Heart left ventricle (tissue), 16 donors: ENCODE data around the gene TMEM119. TPM values are rescaled to one million over a fixed set of nuclear protein-coding genes. Genes with fewer than 3 reads are reported as not detected.

Experiments
- ATAC-seq, 4 donors: fragments of 200-7000 bp; cut with Tn5 transposase; one replicate each; pipeline ENCODE4 v1.9.1; 2020 to 2022; ENCODE audit warnings: moderate library complexity in 4 of 4, mild to moderate bottlenecking in 3 of 4, moderate number of reproducible peaks in 1 of 4
- DNase-seq, 5 donors: peaks; one replicate each; pipeline ENCODE4 v3.0.0-alpha.2; 2020
- H3K27ac ChIP-seq, 12 donors: fragments of 200-600 bp; sonication (generic) in 4 of 12; one replicate each; pipeline versions ENCODE4 v1.5.0 to v1.8.0; 2016 to 2022; ENCODE audit warnings: mild to moderate bottlenecking in 2 of 12
- H3K27me3 ChIP-seq, 9 donors: fragments of 200-600 bp; sonication (generic) in 2 of 9; one replicate each; pipeline versions ENCODE4 v1.5.1 to v1.8.0; 2016 to 2022; ENCODE audit warnings: mild to moderate bottlenecking in 3 of 9
- H3K36me3 ChIP-seq, 9 donors: fragments of 200-600 bp; sonication (generic) in 2 of 9; one replicate each; pipeline versions ENCODE4 v1.5.0 to v1.8.0; 2018 to 2022; ENCODE audit warnings: mild to moderate bottlenecking in 2 of 9
- H3K4me1 ChIP-seq, 12 donors: fragments of 200-600 bp; sonication (generic) in 4 of 12; one replicate each; pipeline versions ENCODE4 v1.5.0 to v1.8.0; 2016 to 2022; ENCODE audit warnings: mild to moderate bottlenecking in 3 of 12
- H3K4me3 ChIP-seq, 12 donors: fragments of 200-600 bp; sonication (generic) in 4 of 12; one replicate each; pipeline versions ENCODE4 v1.5.0 to v1.8.0; 2017 to 2022; ENCODE audit warnings: mild to moderate bottlenecking in 9 of 12, moderate library complexity in 4 of 12
- H3K9me3 ChIP-seq, 12 donors: fragments of 200-600 bp; sonication (generic) in 4 of 12; one replicate each; pipeline versions ENCODE4 v1.5.0 to v1.8.0; 2016 to 2022; ENCODE audit warnings: mild to moderate bottlenecking in 1 of 12
- CTCF ChIP-seq, 12 donors: fragments of 200-600 bp; sonication (generic) in 4 of 12; IDR thresholded peaks; one replicate each; pipeline versions ENCODE4 v1.5.0 to v1.8.0; 2018 to 2022; ENCODE audit warnings: antibody characterized with exemption in 12 of 12, mild to moderate bottlenecking in 5 of 12
- POLR2A ChIP-seq, 2 donors: fragments of 450-650 bp; IDR thresholded peaks; one replicate each; pipeline ENCODE4 v1.6.1; 2017; ENCODE audit warnings: antibody characterized with exemption in 2 of 2, mild to moderate bottlenecking in 2 of 2, moderate library complexity in 2 of 2
- WGBS, 4 donors: extraction: QIAGEN DNeasy Blood & Tissue Kit in 2 of 4; methylation state at CpG; one replicate each; pipeline versions ENCODE4 v1.1.5 to v1.1.7; 2013 to 2018; 5-methylcytosine and 5-hydroxymethylcytosine counted together
- intact Hi-C, 10 donors: fragments of 100-400 bp; cut with DNase I; formaldehyde crosslinking; loops; one replicate each; pipeline versions ENCODE4 v1.11.1 to v1.14.2; 2022
- polyA plus RNA-seq, 2 donors: library from polyadenylated mRNA; stranded (reverse); fragments of 200-250 nt; gene quantifications; one replicate each; pipeline ENCODE4 v1.2.3, GENCODE V29; 2013
- total RNA-seq, 9 donors: library from RNA; depleted of rRNA in 2 of 9; stranded (reverse); fragments of >200 nt in 2 of 9; fragmentation: NEBNext Ultra II Directional in 3 of 9; extraction: Animal tissue kit (Norgen Biotek cat#: 25700) in 3 of 9; gene quantifications; one replicate each; pipeline versions ENCODE4 v1.1.0 to v1.2.4, GENCODE V29; 2016 to 2023
- donor health status: ischemic (EF 13 %, LVEDD 7.1; RV severe dilation, severe dysfunction).
- donor health status: healthy with polysubstance abuse.
- donor health status: DM: no; HTN: yes; CAD: no.
- donor health status: DM: no; HTN: no; CAD: no.
- donor health status: ischemic (EF 25% LVEDD 6.9; RV normal size, moderate dysfunction).
- donor health status: ischemic (EF 25% LVEDD 5.7; RV mildly dilated, moderate dysfunction).
- donor health status: healthy.
- donor health status: DM: yes; HTN: yes; CAD: no.
- donor health status: ischemic (EF 35%, LVEDD 5.7; RV mildly dilated, moderate dysfunction).
- donor health status: nonischemic (EF 11% LVEDD 7.7; RV severe dilation, severe dysfunction).
- donor health status: DM: yes; HTN: yes; CAD: no.
- donor health status: PGD.
- donor health status: ischemic (EF 29% LVEDD 5.4; RV normal size, mild dysfunction).
- donor health status: nonischemic (EF 23%, LVEDD 6.1; RV moderate dilation, normal function).

TMEM119 gene
- total and polyA plus RNA-seq, 11 donors: 0.19 to 11.0 (median 2.2) TPM

GRCh38 chr12:108642899-108643654 lies 45.2 kb upstream of the TMEM119 start:
- DNase-seq (no peak), ATAC-seq (no peak)
- no peaks in the 10 kb centered on the region for H3K9me3 ChIP-seq
- WGBS, 4 donors: 95 to 99% (median 97%) methylated on average over 1 of the region's 1 CpG
- intact Hi-C loops: no loop called here
- peaks cover 0 to 40% (median 34%) of the 10 kb centered on the region in 9 donors for H3K36me3 ChIP-seq
- no peaks in the 10 kb centered on the region for H3K27me3 ChIP-seq
- H3K4me1 ChIP-seq: peaks cover 9 to 80% (median 48%) of the 10 kb centered on the region in 12 donors
- TF ChIP-seq CTCF (IDR thresholded peaks at IDR 0.05): no peak
- no peak for TF ChIP-seq POLR2A (IDR thresholded peaks at IDR 0.05)
- peak overlapping the region in 9 of 12 donors; percentile 46 to 83 (median 67) for H3K27ac ChIP-seq
- no peak overlapping the region for H3K4me3 ChIP-seq

GRCh38 chr12:108642269-108642870 lies 44.5 kb upstream of the TMEM119 start:
- ATAC-seq: no peak
- H3K4me1 ChIP-seq: peaks cover 9 to 86% (median 55%) of the 10 kb centered on the region in 12 donors
- WGBS, 4 donors: 71 to 82% (median 74%) methylated on average over 16 of the region's 16 CpGs
- no peaks in the 10 kb centered on the region for H3K27me3 ChIP-seq
- no peak for DNase-seq
- TF ChIP-seq POLR2A (IDR thresholded peaks at IDR 0.05) (no peak), CTCF (IDR thresholded peaks at IDR 0.05) (no peak)
- H3K36me3 ChIP-seq: peaks cover 0 to 33% (median 28%) of the 10 kb centered on the region in 9 donors
- H3K27ac ChIP-seq: peak overlapping the region in 5 of 12 donors; percentile 23 to 77 (median 47)
- H3K4me3 ChIP-seq: no peak overlapping the region
- intact Hi-C loops: no loop called here
- H3K9me3 ChIP-seq: no peaks in the 10 kb centered on the region

GRCh38 chr12:108641446-108642268 lies 43.8 kb upstream of the TMEM119 start:
- Histone ChIP-seq H3K27me3 (no peaks in the 10 kb centered on the region), H3K27ac (peak overlapping the region in 6 of 12 donors; percentile 9 to 62 (median 39)), H3K4me3 (no peak overlapping the region), H3K4me1 (peaks cover 9 to 84% (median 53%) of the 10 kb centered on the region in 12 donors), H3K9me3 (no peaks in the 10 kb centered on the region), H3K36me3 (peaks cover 0 to 26% (median 21%) of the 10 kb centered on the region in 9 donors)
- whole genome bisulfite sequencing, 4 donors: 49 to 51% (median 50%) methylated on average over 9 of the region's 9 CpGs
- DNase-seq (no peak), ATAC-seq (peak in 2 of 4 donors; percentile 9 to 12)
- TF ChIP-seq CTCF (IDR thresholded peaks at IDR 0.05) (no peak), POLR2A (IDR thresholded peaks at IDR 0.05) (no peak)
- intact Hi-C loops: no loop called here
